Naive thymus-derived CD4-positive, alpha-beta T cell (primary cell): ENCODE data around the gene MICAL3. TPM values are rescaled to one million over a fixed set of nuclear protein-coding genes. Genes with fewer than 3 reads are reported as not detected.

Experiments
- ATAC-seq: fragments of 150-1000 bp; cut with Tn5 transposase; 2 replicates; pipeline ENCODE4 v1.10.0; 2021; ENCODE audit warnings: mild to moderate bottlenecking, moderate library complexity
- CTCF ChIA-PET: fragments of 350-600 bp; sonication (Branson Sonifier 250); formaldehyde crosslinking; loops from one replicate; lab custom pipeline; 2021; ENCODE audit warnings: antibody characterized with exemption; lab: Charles Lee
- POLR2A ChIA-PET: fragments of 350-600 bp; sonication (Branson Sonifier 250); formaldehyde crosslinking; loops from one replicate; lab custom pipeline; 2021; ENCODE audit warnings: antibody characterized with exemption, inconsistent platforms; lab: Charles Lee
- DNase-seq, 9 donors: peaks; one replicate each; pipeline versions ENCODE4 v3.0.0 to v3.0.0-alpha.2; 2020 to 2022; ENCODE audit warnings: mixed read lengths in 1 of 9
- H3K27ac ChIP-seq: one replicate; pipeline ENCODE4 v1.7.0; 2013; ENCODE audit warnings: mild to moderate bottlenecking, low read depth, low read length, moderate library complexity
- H3K27me3 ChIP-seq, 2 donors: one replicate each; pipeline ENCODE4 v1.7.0; 2013; ENCODE audit warnings: low read length in 2 of 2, mild to moderate bottlenecking in 2 of 2, moderate library complexity in 2 of 2; ENCODE audit not compliant: control insufficient read depth in 2 of 2, insufficient read depth in 2 of 2
- H3K36me3 ChIP-seq, 3 experiments: 1 replicate in 2 of 3; 2 replicates in 1 of 3; pipeline ENCODE4 v1.7.0; 2013; ENCODE audit warnings: low read length in 3 of 3, mild to moderate bottlenecking in 3 of 3, moderate library complexity in 1 of 3; ENCODE audit not compliant: insufficient read depth in 3 of 3, control insufficient read depth in 2 of 3
- H3K4me1 ChIP-seq, 2 donors: one replicate each; pipeline ENCODE4 v1.7.0; 2013; ENCODE audit warnings: low read length in 2 of 2, mild to moderate bottlenecking in 2 of 2, moderate library complexity in 1 of 2; ENCODE audit not compliant: control insufficient read depth in 2 of 2, insufficient read depth in 2 of 2
- H3K4me3 ChIP-seq: 2 replicates; pipeline ENCODE4 v1.7.0; 2013; ENCODE audit warnings: mild to moderate bottlenecking, low read length
- H3K9me3 ChIP-seq, 3 experiments: 1 replicate in 2 of 3; 2 replicates in 1 of 3; pipeline ENCODE4 v1.7.0; 2013; ENCODE audit warnings: low read length in 3 of 3; ENCODE audit not compliant: control insufficient read depth in 2 of 3
- H3K27ac Mint-ChIP-seq, 9 donors: one replicate each; pipeline ENCODE4 v1.8.0; 2020 to 2022; ENCODE audit warnings: mixed read lengths in 9 of 9, mild to moderate bottlenecking in 8 of 9, moderate library complexity in 5 of 9, inconsistent platforms in 2 of 9
- H3K27me3 Mint-ChIP-seq, 5 donors: one replicate each; pipeline ENCODE4 v1.8.0; 2021 to 2022; ENCODE audit warnings: mixed read lengths in 5 of 5, mild to moderate bottlenecking in 1 of 5
- H3K36me3 Mint-ChIP-seq, 5 donors: one replicate each; pipeline ENCODE4 v1.8.0; 2020 to 2022; ENCODE audit warnings: mixed read lengths in 5 of 5, mild to moderate bottlenecking in 3 of 5, inconsistent platforms in 1 of 5
- H3K4me1 Mint-ChIP-seq, 7 donors: one replicate each; pipeline ENCODE4 v1.8.0; 2020 to 2022; ENCODE audit warnings: mixed read lengths in 7 of 7, mild to moderate bottlenecking in 3 of 7, inconsistent platforms in 1 of 7
- H3K4me3 Mint-ChIP-seq, 10 donors: one replicate each; pipeline ENCODE4 v1.8.0; 2020 to 2022; ENCODE audit warnings: mild to moderate bottlenecking in 10 of 10, mixed read lengths in 10 of 10, moderate library complexity in 6 of 10, inconsistent platforms in 2 of 10
- H3K9me3 Mint-ChIP-seq, 11 donors: one replicate each; pipeline ENCODE4 v1.8.0; 2020 to 2022; ENCODE audit warnings: mixed read lengths in 11 of 11, mild to moderate bottlenecking in 4 of 11, inconsistent platforms in 1 of 11, moderate library complexity in 1 of 11
- intact Hi-C, 2 donors: fragments of 100-400 bp; cut with micrococcal nuclease; formaldehyde crosslinking; loops; one replicate each; pipeline ENCODE4 v1.15.1; 2023
- polyA plus RNA-seq, 2 donors: library from polyadenylated mRNA; unstranded; fragments of 300-500 nt; fragmentation: Illumina TruSeq; gene quantifications; one replicate each; pipeline ENCODE4 v1.2.3, GENCODE V29; 2021
- total RNA-seq, 6 experiments: library from RNA in 5 of 6; stranded (reverse) in 5 of 6; gene quantifications; 1 replicate in 5 of 6; 2 replicates in 1 of 6; pipeline ENCODE4 v1.2.3 and lab custom pipeline; 2021 to 2026

The MICAL3 gene
- total and polyA plus RNA-seq, 7 experiments from 2014 or later: 0.28 to 43.9 (median 11.4) TPM

DNA sequence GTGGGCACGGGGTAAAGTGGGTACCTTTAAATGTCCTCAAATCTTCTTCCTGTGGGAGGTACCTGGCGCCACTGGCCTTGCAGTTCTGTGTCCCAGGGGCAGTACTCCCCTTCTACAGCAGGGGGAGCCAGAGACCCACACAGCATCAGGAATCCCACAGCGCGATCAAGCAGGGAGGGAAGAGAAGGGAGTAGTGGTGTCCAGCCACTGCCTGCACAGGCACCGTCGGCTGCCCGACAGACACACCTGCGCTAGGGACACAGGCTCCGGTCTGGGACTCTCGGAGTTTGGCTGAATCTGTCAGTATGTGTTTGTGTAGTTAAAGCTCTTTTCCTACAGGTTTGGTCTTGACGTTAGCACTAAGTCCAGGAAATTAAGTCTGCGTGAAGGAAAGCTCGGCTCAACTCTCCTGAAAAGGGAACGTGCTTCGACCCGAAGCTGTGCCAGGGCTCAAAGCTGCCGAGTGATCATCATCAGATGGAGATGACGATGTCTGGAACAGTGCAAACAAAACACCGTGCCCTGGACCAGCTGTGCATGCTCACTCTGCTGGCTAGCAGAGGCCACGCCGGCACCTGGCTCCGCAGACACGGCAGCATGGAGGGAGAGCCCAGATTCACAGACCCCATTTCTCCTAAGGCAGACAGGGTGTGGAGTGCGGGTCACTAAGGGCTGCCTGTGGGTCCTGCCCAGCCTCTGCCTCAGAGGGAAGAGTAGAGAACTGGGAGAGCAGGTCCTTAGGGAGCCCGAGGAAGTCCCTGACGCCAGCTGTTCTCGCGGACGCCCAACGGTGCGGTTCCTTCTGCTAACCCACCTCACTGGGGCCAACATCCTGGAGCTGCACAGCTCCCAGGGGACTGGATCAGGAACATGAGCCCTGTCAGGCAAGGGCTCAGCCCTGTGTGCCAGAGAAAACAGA, 194.1 kb downstream of the MICAL3 start:
- no peaks in the 10 kb centered on the region for H3K27me3 Mint-ChIP-seq
- H3K4me1 Mint-ChIP-seq: peaks cover 0 to 10% (median 8%) of the 10 kb centered on the region in 7 donors
- ChIA-PET CTCF (interaction anchor here (0.6 to 5.4 kb wide), 11 partner anchors 14 to 338 kb away, joined by 3 to 87 read pairs (median 3); partner anchors contain the start of genes MICAL3, PEX26 and USP18), POLR2A (interaction anchor here (1.7 kb wide), 1 partner anchor 247 kb away, joined by 18 read pairs; the partner anchor contains the start of gene PEX26)
- Histone ChIP-seq H3K9me3 (no peaks in the 10 kb centered on the region), H3K36me3 (no peaks in the 10 kb centered on the region), H3K27me3 (no peaks in the 10 kb centered on the region), H3K27ac (no peak overlapping the region), H3K4me3 (no peak overlapping the region), H3K4me1 (peaks cover 0 to 6% of the 10 kb centered on the region in 2 donors)
- H3K36me3 Mint-ChIP-seq: peaks cover 0 to 16% (median 7%) of the 10 kb centered on the region in 5 donors
- peaks cover 0 to 1% (median 0%) of the 10 kb centered on the region in 11 donors for H3K9me3 Mint-ChIP-seq
- DNase-seq (peak; percentile 59 to 87 (median 78)), ATAC-seq (peak; percentile 94)
- H3K4me3 Mint-ChIP-seq: no peak overlapping the region
- H3K27ac Mint-ChIP-seq: peak overlapping the region in 2 of 9 donors; percentile 28 to 65
- intact Hi-C loops: loop anchor here (1.0 to 5.0 kb wide), 4 partner anchors 76 to 322 kb away; partner anchors contain the start of genes MICAL3 (in 2 of the 2) and USP18 (in 1 of the 2)

DNA sequence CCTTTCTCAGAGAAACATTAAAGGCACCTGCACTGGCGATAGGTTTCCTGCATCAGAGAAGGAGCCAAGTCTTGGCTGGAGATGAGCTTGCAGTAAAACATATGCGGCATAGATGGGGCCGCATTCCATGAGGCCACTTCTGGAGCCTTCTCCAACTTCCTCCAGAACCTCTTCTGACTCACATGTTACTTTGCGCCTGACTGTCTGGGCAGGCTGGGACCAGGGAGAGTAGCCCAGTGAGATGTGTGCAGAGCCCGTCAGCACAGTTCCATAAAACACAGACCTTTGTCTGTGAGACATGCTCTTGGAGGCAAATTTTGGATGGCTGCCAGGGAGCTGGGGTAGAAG, 194.7 kb downstream of the MICAL3 start:
- Histone ChIP-seq H3K27me3 (no peaks in the 10 kb centered on the region), H3K9me3 (no peaks in the 10 kb centered on the region), H3K27ac (no peak overlapping the region), H3K4me1 (peaks cover 0 to 6% of the 10 kb centered on the region in 2 donors), H3K36me3 (no peaks in the 10 kb centered on the region), H3K4me3 (no peak overlapping the region)
- ChIA-PET POLR2A (interaction anchor here (1.7 kb wide), 1 partner anchor 247 kb away, joined by 18 read pairs; the partner anchor contains the start of gene PEX26), CTCF (interaction anchor here (0.6 to 5.4 kb wide), 7 partner anchors 13 to 320 kb away, joined by 3 to 87 read pairs (median 5); partner anchors contain the start of genes MICAL3, PEX26 and USP18)
- peak overlapping the region in 1 of 10 donors; percentile 62 for H3K4me3 Mint-ChIP-seq
- intact Hi-C loops: loop anchor here (1.0 to 5.0 kb wide), 4 partner anchors 75 to 323 kb away; partner anchors contain the start of genes MICAL3 (in 2 of the 2) and USP18 (in 1 of the 2)
- H3K27me3 Mint-ChIP-seq: no peaks in the 10 kb centered on the region
- H3K27ac Mint-ChIP-seq: peak overlapping the region in 2 of 9 donors; percentile 28 to 65
- peaks cover 0 to 10% (median 8%) of the 10 kb centered on the region in 7 donors for H3K4me1 Mint-ChIP-seq
- ATAC-seq: no peak
- no peak for DNase-seq
- peaks cover 0 to 1% (median 0%) of the 10 kb centered on the region in 11 donors for H3K9me3 Mint-ChIP-seq
- H3K36me3 Mint-ChIP-seq: peaks cover 0 to 16% (median 7%) of the 10 kb centered on the region in 5 donors

GRCh38 chr22:17828502-17829080, 195.8 kb downstream of the MICAL3 start:
- ChIA-PET POLR2A (no interaction called here), CTCF (interaction anchor here (0.5 to 5.4 kb wide), 5 partner anchors 8 to 248 kb away, joined by 3 to 87 read pairs (median 5); partner anchors contain the start of gene PEX26)
- Histone ChIP-seq H3K4me1 (peaks cover 0 to 6% of the 10 kb centered on the region in 2 donors), H3K27ac (no peak overlapping the region), H3K27me3 (no peaks in the 10 kb centered on the region), H3K9me3 (no peaks in the 10 kb centered on the region), H3K4me3 (no peak overlapping the region), H3K36me3 (no peaks in the 10 kb centered on the region)
- Mint-ChIP-seq H3K27ac (no peak overlapping the region), H3K4me1 (peaks cover 0 to 10% (median 8%) of the 10 kb centered on the region in 7 donors), H3K27me3 (no peaks in the 10 kb centered on the region), H3K36me3 (peaks cover 0 to 19% (median 7%) of the 10 kb centered on the region in 5 donors), H3K9me3 (peaks cover 0 to 1% (median 0%) of the 10 kb centered on the region in 11 donors), H3K4me3 (no peak overlapping the region)
- intact Hi-C loops: no loop called here
- ATAC-seq (no peak), DNase-seq (no peak)

DNA sequence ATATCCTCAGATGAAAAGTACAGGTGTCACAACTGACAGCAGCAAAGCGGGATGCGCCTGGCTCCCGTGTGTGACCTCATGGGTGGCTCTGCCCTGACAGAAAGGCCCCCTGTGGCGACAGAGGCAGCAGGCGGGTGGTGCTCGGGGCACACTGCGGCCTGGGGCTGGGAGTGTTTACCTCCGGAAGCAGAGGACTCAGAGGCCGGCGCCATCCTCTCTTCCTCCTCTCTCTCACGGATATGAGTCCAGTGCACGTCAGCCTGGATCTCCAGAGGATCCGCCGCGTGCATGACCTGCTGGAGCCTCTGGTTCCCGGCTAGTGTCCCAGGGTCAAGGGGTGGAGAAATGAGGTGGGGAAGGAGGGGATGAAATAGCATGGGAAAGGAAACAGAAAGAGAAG, 196.9 kb downstream of the MICAL3 start:
- Histone ChIP-seq H3K27ac (no peak overlapping the region), H3K9me3 (no peaks in the 10 kb centered on the region), H3K4me1 (peaks cover 0 to 6% of the 10 kb centered on the region in 2 donors), H3K36me3 (no peaks in the 10 kb centered on the region), H3K27me3 (no peaks in the 10 kb centered on the region), H3K4me3 (no peak overlapping the region)
- Mint-ChIP-seq H3K27ac (no peak overlapping the region), H3K27me3 (no peaks in the 10 kb centered on the region), H3K36me3 (peaks cover 0 to 19% (median 7%) of the 10 kb centered on the region in 5 donors), H3K4me3 (no peak overlapping the region), H3K4me1 (peaks cover 0 to 10% (median 8%) of the 10 kb centered on the region in 7 donors), H3K9me3 (peaks cover 0 to 1% (median 0%) of the 10 kb centered on the region in 11 donors)
- no peak for ATAC-seq
- CTCF ChIA-PET: interaction anchor here (0.6 to 5.4 kb wide), 3 partner anchors 196 to 249 kb away, joined by 6 to 87 read pairs (median 6); partner anchors contain the start of gene PEX26
- intact Hi-C loops: no loop called here
- no peak for DNase-seq
- POLR2A ChIA-PET: no interaction called here

- H3K4me3 ChIP-seq: no peak overlapping the region
- peaks cover 0 to 19% (median 7%) of the 10 kb centered on the region in 5 donors for H3K36me3 Mint-ChIP-seq
- ATAC-seq: no peak
- no peak for DNase-seq
- H3K4me1 Mint-ChIP-seq: peaks cover 0 to 10% (median 8%) of the 10 kb centered on the region in 7 donors
- H3K27ac ChIP-seq: no peak overlapping the region
- intact Hi-C loops: no loop called here
- H3K9me3 ChIP-seq: no peaks in the 10 kb centered on the region
- H3K4me3 Mint-ChIP-seq: no peak overlapping the region
- no peak overlapping the region for H3K27ac Mint-ChIP-seq
- H3K27me3 ChIP-seq: no peaks in the 10 kb centered on the region
- H3K4me1 ChIP-seq: peaks cover 0 to 6% of the 10 kb centered on the region in 2 donors
- ChIA-PET POLR2A (interaction anchor here (0.6 kb wide), 1 partner anchor 236 kb away, joined by 4 read pairs; no protein-coding TSS in a partner anchor), CTCF (no interaction called here)
- no peaks in the 10 kb centered on the region for H3K27me3 Mint-ChIP-seq
- no peaks in the 10 kb centered on the region for H3K9me3 Mint-ChIP-seq
- no peaks in the 10 kb centered on the region for H3K36me3 ChIP-seq
Measured at GRCh38 chr22:17825876-17826550, 198.3 kb downstream of the MICAL3 start.

DNA sequence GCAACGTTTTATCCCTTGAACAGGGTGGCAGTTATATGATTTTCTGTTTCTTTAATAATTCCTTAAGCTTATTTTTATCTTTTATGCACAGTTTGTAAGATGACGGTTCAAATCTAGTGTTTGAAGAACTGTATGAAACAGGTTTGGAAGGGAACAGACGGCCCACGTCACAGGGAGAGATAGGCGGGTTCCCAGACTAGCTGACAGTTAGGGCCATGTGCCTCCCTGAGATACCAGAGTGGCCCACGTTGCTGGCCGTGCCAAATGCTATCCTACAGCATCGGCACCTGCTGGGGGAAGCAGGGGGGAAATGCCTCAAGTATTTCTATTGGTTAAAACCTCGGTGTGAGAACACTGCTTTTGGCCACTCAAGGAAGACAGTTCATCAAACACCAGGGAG, 199.9 kb downstream of the MICAL3 start:
- no peaks in the 10 kb centered on the region for H3K9me3 Mint-ChIP-seq
- CTCF ChIA-PET: no interaction called here
- peaks cover 0 to 19% (median 7%) of the 10 kb centered on the region in 5 donors for H3K36me3 Mint-ChIP-seq
- DNase-seq: no peak
- no peak overlapping the region for H3K4me3 Mint-ChIP-seq
- Histone ChIP-seq H3K27me3 (no peaks in the 10 kb centered on the region), H3K4me3 (no peak overlapping the region), H3K27ac (no peak overlapping the region), H3K9me3 (no peaks in the 10 kb centered on the region), H3K4me1 (peaks cover 0 to 2% of the 10 kb centered on the region in 2 donors), H3K36me3 (no peaks in the 10 kb centered on the region)
- no peaks in the 10 kb centered on the region for H3K27me3 Mint-ChIP-seq
- intact Hi-C loops: no loop called here
- no peak overlapping the region for H3K27ac Mint-ChIP-seq
- no peak for ATAC-seq
- POLR2A ChIA-PET: no interaction called here
- H3K4me1 Mint-ChIP-seq: peaks cover 0 to under 1% (median 0%) of the 10 kb centered on the region in 7 donors
